Heart right ventricle (tissue), 16 donors: ENCODE results near the gene CCDC91. TPM values are rescaled to one million over a fixed set of nuclear protein-coding genes. Genes with fewer than 3 reads are reported as not detected.

Source experiments
- ATAC-seq, 8 donors: fragments of 200-7000 bp; cut with Tn5 transposase; one replicate each; pipeline ENCODE4 v1.9.1; 2020; ENCODE audit warnings: mild to moderate bottlenecking in 8 of 8, moderate library complexity in 8 of 8, moderate number of reproducible peaks in 1 of 8
- DNase-seq, 2 donors: peaks; one replicate each; pipeline ENCODE4 v3.0.0-alpha.2; 2020
- H3K27ac ChIP-seq, 10 donors: fragments of 200-600 bp; sonication (generic) in 2 of 10; one replicate each; pipeline versions ENCODE4 v1.5.0 to v1.8.0; 2020 to 2022; ENCODE audit warnings: mild to moderate bottlenecking in 3 of 10
- H3K27me3 ChIP-seq, 7 donors: fragments of 200-600 bp; one replicate each; pipeline ENCODE4 v1.8.0; 2021 to 2022; ENCODE audit warnings: mild to moderate bottlenecking in 2 of 7
- H3K36me3 ChIP-seq, 9 donors: fragments of 200-600 bp; sonication (generic) in 1 of 9; one replicate each; pipeline versions ENCODE4 v1.5.0 to v1.8.0; 2020 to 2022; ENCODE audit warnings: mild to moderate bottlenecking in 2 of 9
- H3K4me1 ChIP-seq, 9 donors: fragments of 200-600 bp; sonication (generic) in 1 of 9; one replicate each; pipeline versions ENCODE4 v1.5.0 to v1.8.0; 2020 to 2022; ENCODE audit warnings: mild to moderate bottlenecking in 4 of 9
- H3K4me3 ChIP-seq, 10 donors: fragments of 200-600 bp; sonication (generic) in 2 of 10; one replicate each; pipeline versions ENCODE4 v1.5.0 to v1.8.0; 2020 to 2022; ENCODE audit warnings: mild to moderate bottlenecking in 7 of 10, moderate library complexity in 2 of 10
- H3K9me3 ChIP-seq, 11 donors: fragments of 200-600 bp in 10 of 11; sonication (generic) in 2 of 11; one replicate each; pipeline versions ENCODE4 v1.5.0 to v1.8.0; 2013 to 2022; ENCODE audit warnings: mild to moderate bottlenecking in 2 of 11, control low read depth in 1 of 11, moderate library complexity in 1 of 11
- CTCF ChIP-seq, 9 donors: fragments of 200-600 bp; sonication (generic) in 2 of 9; IDR thresholded peaks; one replicate each; pipeline versions ENCODE4 v1.5.0 to v1.8.0; 2021 to 2022; ENCODE audit warnings: antibody characterized with exemption in 9 of 9, mild to moderate bottlenecking in 5 of 9, moderate library complexity in 1 of 9
- WGBS, 2 donors: extraction: QIAGEN DNeasy Blood & Tissue Kit; methylation state at CpG; one replicate each; pipeline ENCODE4 v1.1.7; 2013; ENCODE audit warnings: inconsistent platforms in 1 of 2; 5-methylcytosine and 5-hydroxymethylcytosine counted together
- intact Hi-C, 10 donors: fragments of 100-400 bp; cut with DNase I; formaldehyde crosslinking; loops; one replicate each; pipeline versions ENCODE4 v1.11.1 to v1.14.2; 2022
- polyA plus RNA-seq, 2 donors: library from polyadenylated mRNA; stranded (reverse); fragments of 200-250 nt; gene quantifications; one replicate each; pipeline ENCODE4 v1.2.3, GENCODE V29; 2013
- total RNA-seq, 10 donors: library from RNA; stranded (reverse); fragmentation: NEBNext Ultra II Directional in 3 of 10; extraction: Animal tissue kit (Norgen Biotek cat#: 25700) in 3 of 10; gene quantifications; one replicate each; pipeline versions ENCODE4 v1.2.1 to v1.2.4, GENCODE V29; 2021 to 2023
- donor health status: Arrhythmogenic right ventricular cardiomyopathy.
- donor health status: ischemic (EF 13 %, LVEDD 7.1; RV severe dilation, severe dysfunction).
- donor health status: healthy with polysubstance abuse.
- donor health status: DM: no; HTN: yes; CAD: no.
- donor health status: DM: no; HTN: no; CAD: no.
- donor health status: ischemic (EF 25% LVEDD 6.9; RV normal size, moderate dysfunction).
- donor health status: ischemic (EF 25% LVEDD 5.7; RV mildly dilated, moderate dysfunction).
- donor health status: healthy.
- donor health status: DM: yes; HTN: yes; CAD: no.
- donor health status: Ischemic cardiomyopathy.
- donor health status: ischemic (EF 35%, LVEDD 5.7; RV mildly dilated, moderate dysfunction).
- donor health status: nonischemic (EF 11% LVEDD 7.7; RV severe dilation, severe dysfunction).
- donor health status: DM: yes; HTN: yes; CAD: no.
- donor health status: PGD.
- donor health status: ischemic (EF 29% LVEDD 5.4; RV normal size, mild dysfunction).
- donor health status: nonischemic (EF 23%, LVEDD 6.1; RV moderate dilation, normal function).

CCDC91 gene
- total and polyA plus RNA-seq, 12 donors, result 20.5 to 66.4 (median 54.5) TPM

- Histone ChIP-seq H3K4me1 (peaks cover 0 to 33% (median 14%) of the 10 kb centered on the region in 9 donors), H3K9me3 (no peaks in the 10 kb centered on the region), H3K36me3 (no peaks in the 10 kb centered on the region), H3K27me3 (no peaks in the 10 kb centered on the region), H3K27ac (no peak overlapping the region), H3K4me3 (no peak overlapping the region)
- intact Hi-C loops, result no loop called here
- DNase-seq, result no peak
- no peak for TF ChIP-seq CTCF (IDR thresholded peaks at IDR 0.05)
- ATAC-seq, result no peak
Observed at GRCh38 chr12:28248555-28249145, 58.4 kb downstream of the CCDC91 start.

- ATAC-seq (no peak), DNase-seq (no peak)
- no peaks in the 10 kb centered on the region for H3K36me3 ChIP-seq
- H3K27me3 ChIP-seq, result no peaks in the 10 kb centered on the region
- H3K27ac ChIP-seq, result no peak overlapping the region
- no peak overlapping the region for H3K4me3 ChIP-seq
- no peak for TF ChIP-seq CTCF (IDR thresholded peaks at IDR 0.05)
- peaks cover 0 to 28% (median 14%) of the 10 kb centered on the region in 9 donors for H3K4me1 ChIP-seq
- intact Hi-C loops, result no loop called here
- no peaks in the 10 kb centered on the region for H3K9me3 ChIP-seq
- WGBS, 2 donors, result 85 to 91% methylated on average over 3 of the region's 3 CpGs
Observed at GRCh38 chr12:28253161-28253641, 62.9 kb downstream of the CCDC91 start.

- Histone ChIP-seq H3K27me3 (no peaks in the 10 kb centered on the region), H3K4me3 (no peak overlapping the region), H3K27ac (no peak overlapping the region), H3K36me3 (peaks cover 0 to 17% (median 0%) of the 10 kb centered on the region in 9 donors), H3K4me1 (no peaks in the 10 kb centered on the region), H3K9me3 (no peaks in the 10 kb centered on the region)
- DNase-seq, result no peak
- ATAC-seq, result no peak
- intact Hi-C loops, result no loop called here
- TF ChIP-seq CTCF (IDR thresholded peaks at IDR 0.05), result no peak
Observed at GRCh38 chr12:28257411-28257810, 67.2 kb downstream of the CCDC91 start.

- peaks cover 0 to 27% (median 0%) of the 10 kb centered on the region in 9 donors for H3K36me3 ChIP-seq
- H3K4me1 ChIP-seq, result no peaks in the 10 kb centered on the region
- DNase-seq (no peak), ATAC-seq (no peak)
- H3K9me3 ChIP-seq, result no peaks in the 10 kb centered on the region
- intact Hi-C loops, result no loop called here
- WGBS, 2 donors, result 100% methylated on average over 1 of the region's 1 CpG
- TF ChIP-seq CTCF (IDR thresholded peaks at IDR 0.05), result no peak
- no peak overlapping the region for H3K4me3 ChIP-seq
- no peak overlapping the region for H3K27ac ChIP-seq
- H3K27me3 ChIP-seq, result no peaks in the 10 kb centered on the region
Observed at GRCh38 chr12:28258998-28259397, 68.7 kb downstream of the CCDC91 start.
